HepG2 (cell line): ENCODE measurements around the gene NFYC. TPM values are rescaled to one million over a fixed set of nuclear protein-coding genes. Genes with fewer than 3 reads are reported as not detected.
A peak's percentile ranks its signal among the peaks of the same experiment; 100 is the strongest.

Experiments used
- ATAC-seq: fragments of 200-7000 bp; cut with Tn5 transposase; 3 replicates; pipeline ENCODE4 v1.9.1; 2020; ENCODE audit warnings: mild to moderate bottlenecking, moderate library complexity
- BruUV-seq: library from RNA; stranded (reverse); fragments of 400-500 nt; replicated peaks from 2 replicates; lab custom pipeline; 2021; lab: Mats Ljungman, UMichigan
- CTCF ChIA-PET: fragments of 300-600 bp; formaldehyde crosslinking; extraction: SDS; loops from one replicate; lab custom pipeline; 2021; ENCODE audit warnings: low total read pairs, inconsistent platforms, low intra/inter-chr PET ratio; lab: Yijun Ruan, JAX
- POLR2A ChIA-PET: fragments of 350-600 bp; sonication (Branson Sonifier 250); formaldehyde crosslinking; loops from one replicate; lab custom pipeline; 2020; ENCODE audit warnings: antibody characterized with exemption, inconsistent platforms; lab: Yijun Ruan, JAX
- DNase-seq: peaks from one replicate; pipeline ENCODE4 v3.0.0-alpha.2; 2015; ENCODE audit warnings: low spot score
- FAIRE-seq: peaks from 3 replicates; lab custom pipeline; 2011; peaks lifted over from hg19 to GRCh38; lab: Jason Lieb, UNC
- H2AFZ ChIP-seq: one replicate; pipeline ENCODE4 v1.6.1; 2011; ENCODE audit warnings: low read length, inconsistent platforms
- H3K27ac ChIP-seq: fragments of 300-600 bp; 3 replicates; pipeline ENCODE4 v1.8.0; 2011; ENCODE audit warnings: mixed run types, mild to moderate bottlenecking, mixed read lengths, low read length, inconsistent platforms; ENCODE audit not compliant: insufficient read depth; ENCODE audit errors: extremely low read length
- H3K27me3 ChIP-seq, 2 experiments: fragments of 200-600 bp in 1 of 2; 2 replicates in 1 of 2; 3 replicates in 1 of 2; pipeline versions ENCODE4 v1.6.0 to v1.8.0; 2011; ENCODE audit warnings: low read length in 2 of 2, mild to moderate bottlenecking in 2 of 2, moderate library complexity in 2 of 2, inconsistent platforms in 1 of 2; ENCODE audit not compliant: insufficient read depth in 2 of 2, control insufficient read depth in 1 of 2
- H3K36me3 ChIP-seq, 2 experiments: fragments of 200-600 bp in 1 of 2; replicated peaks in 1 of 2; 2 replicates in 1 of 2; 3 replicates in 1 of 2; pipeline versions ENCODE4 v1.5.1 to v1.8.0; 2011; ENCODE audit warnings: low read length in 2 of 2, inconsistent platforms in 1 of 2; ENCODE audit not compliant: insufficient read depth in 2 of 2, control insufficient read depth in 1 of 2
- H3K4me1 ChIP-seq: 2 replicates; pipeline ENCODE4 v1.5.1; 2012; ENCODE audit warnings: low read length, inconsistent platforms; ENCODE audit not compliant: insufficient read depth
- H3K4me2 ChIP-seq: 2 replicates; pipeline ENCODE4 v1.6.0; 2011; ENCODE audit warnings: low read depth, low read length, inconsistent platforms
- H3K4me3 ChIP-seq, 3 experiments: fragments of 200-600 bp in 1 of 3; sonication (generic), shearing (Covaris generic) in 1 of 3; replicated peaks in 1 of 3; 2 replicates each; pipeline ENCODE4 v1.5.1; 2011 to 2016; ENCODE audit warnings: low read length in 3 of 3, inconsistent platforms in 2 of 3, low read depth in 2 of 3, mild to moderate bottlenecking in 2 of 3, control low read depth in 1 of 3, mixed read lengths in 1 of 3; ENCODE audit not compliant: insufficient read depth in 1 of 3
- H3K79me2 ChIP-seq: one replicate; pipeline ENCODE4 v1.6.1; 2011; ENCODE audit warnings: low read length, inconsistent platforms; ENCODE audit not compliant: insufficient read depth
- H3K9ac ChIP-seq: 2 replicates; pipeline ENCODE4 v1.6.0; 2011; ENCODE audit warnings: mild to moderate bottlenecking, low read depth, low read length, inconsistent platforms; ENCODE audit not compliant: insufficient read depth
- H3K9me3 ChIP-seq: 2 replicates; pipeline ENCODE4 v1.5.1; 2012; ENCODE audit warnings: mild to moderate bottlenecking, low read length
- H4K20me1 ChIP-seq: 2 replicates; pipeline ENCODE4 v1.6.0; 2011; ENCODE audit warnings: inconsistent platforms, mild to moderate bottlenecking, low read length, moderate library complexity; ENCODE audit not compliant: insufficient read depth
- GABPA ChIP-seq, 2 experiments: IDR thresholded peaks; 2 replicates each; pipeline ENCODE4 v1.6.1; 2011 to 2016; ENCODE audit warnings: low read depth in 2 of 2, low read length in 1 of 2, missing biosample characterization in 1 of 2, missing genetic modification characterization in 1 of 2
- NFYB ChIP-seq: sonication (generic); formaldehyde crosslinking; IDR thresholded peaks from 2 replicates; pipeline ENCODE4 v1.4.0; 2020; ENCODE audit warnings: missing genetic modification reagents
- SRF ChIP-seq: IDR thresholded peaks from 2 replicates; pipeline ENCODE4 v1.6.1; 2011; ENCODE audit warnings: mild to moderate bottlenecking, low read depth, low read length, moderate library complexity
- YEATS2 ChIP-seq: sonication (generic); formaldehyde crosslinking; IDR thresholded peaks from 2 replicates; pipeline ENCODE4 v1.4.0; 2020; ENCODE audit warnings: missing genetic modification reagents, borderline replicate concordance
- WGBS: methylation state at CpG from one replicate; pipeline ENCODE4 v1.1.6; 2017; ENCODE audit warnings: low lambda C conversion rate; 5-methylcytosine and 5-hydroxymethylcytosine counted together
- in situ Hi-C: cut with HindIII; loops from 2 replicates; pipeline ENCODE4 v1.10.0; 2017; ENCODE audit warnings: low pct_unique_long_range_greater_than_20kb; ENCODE audit not compliant: extremely low pct_ligation_motif_present
- intact Hi-C: fragments of 100-400 bp; cut with micrococcal nuclease; formaldehyde crosslinking; loops from one replicate; pipeline ENCODE4 v1.10.0; 2022; ENCODE audit not compliant: unreplicated experiment
- polyA plus RNA-seq, 8 experiments: library from polyadenylated mRNA; depleted of rRNA in 3 of 8; stranded (reverse) in 7 of 8; unstranded in 1 of 8; fragments of >200 nt; fragmentation: Illumina TruSeq in 4 of 8; extraction: Trizol in 4 of 8; gene quantifications; 2 replicates each; pipeline versions ENCODE4 v1.2.1 to v1.2.3, GENCODE V29; 2011 to 2016; ENCODE audit warnings: low read depth in 4 of 8, missing spikeins in 1 of 8, mixed read lengths in 1 of 8; ENCODE audit not compliant: insufficient read depth in 1 of 8
- total RNA-seq, 5 experiments: library from RNA; depleted of rRNA; stranded (reverse); fragments of >200 nt; fragmentation: Illumina TruSeq; extraction: Trizol; gene quantifications; 2 replicates each; pipeline ENCODE4 v1.2.3, GENCODE V29; 2016; ENCODE audit warnings: low read depth in 1 of 5
- TF ChIP-seq, protein P1 (sequence below), 2 experiments: sonication (generic) in 1 of 2; formaldehyde crosslinking in 1 of 2; IDR thresholded peaks; 2 replicates each; pipeline versions ENCODE4 v1.4.0 to v1.6.1; 2016 to 2020; ENCODE audit warnings: borderline replicate concordance in 1 of 2, low read depth in 1 of 2, mild to moderate bottlenecking in 1 of 2, missing genetic modification reagents in 1 of 2

Gene NFYC
- total and polyA plus RNA-seq, 2 of the 13 experiments (the other 11 are each of a cell fraction or from before 2014, with no cell fraction given) = 33.9 to 73.7 TPM

DNA sequence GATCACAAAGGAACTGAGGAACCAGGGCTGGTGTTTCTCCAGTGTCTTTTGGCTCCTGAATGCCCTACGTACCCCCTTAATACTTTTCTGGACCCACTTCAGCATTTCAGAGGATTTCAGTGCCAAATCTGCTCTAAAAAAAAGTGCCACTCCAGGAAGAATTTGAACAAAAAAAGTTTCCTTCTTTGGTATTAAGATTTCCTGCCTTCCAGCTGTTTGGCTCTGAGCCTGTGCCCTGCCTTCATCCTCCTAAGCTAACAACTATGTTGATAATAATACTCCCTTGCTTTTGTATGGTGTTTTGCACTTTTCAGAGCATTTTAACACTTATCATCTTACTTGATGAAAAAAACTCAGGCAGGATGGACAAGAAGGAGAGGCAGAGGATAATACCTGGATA lies 15.0 kb upstream of the NFYC start (continued):
- TF ChIP-seq, protein P1, sequence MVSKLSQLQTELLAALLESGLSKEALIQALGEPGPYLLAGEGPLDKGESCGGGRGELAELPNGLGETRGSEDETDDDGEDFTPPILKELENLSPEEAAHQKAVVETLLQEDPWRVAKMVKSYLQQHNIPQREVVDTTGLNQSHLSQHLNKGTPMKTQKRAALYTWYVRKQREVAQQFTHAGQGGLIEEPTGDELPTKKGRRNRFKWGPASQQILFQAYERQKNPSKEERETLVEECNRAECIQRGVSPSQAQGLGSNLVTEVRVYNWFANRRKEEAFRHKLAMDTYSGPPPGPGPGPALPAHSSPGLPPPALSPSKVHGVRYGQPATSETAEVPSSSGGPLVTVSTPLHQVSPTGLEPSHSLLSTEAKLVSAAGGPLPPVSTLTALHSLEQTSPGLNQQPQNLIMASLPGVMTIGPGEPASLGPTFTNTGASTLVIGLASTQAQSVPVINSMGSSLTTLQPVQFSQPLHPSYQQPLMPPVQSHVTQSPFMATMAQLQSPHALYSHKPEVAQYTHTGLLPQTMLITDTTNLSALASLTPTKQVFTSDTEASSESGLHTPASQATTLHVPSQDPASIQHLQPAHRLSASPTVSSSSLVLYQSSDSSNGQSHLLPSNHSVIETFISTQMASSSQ (IDR thresholded peaks at IDR 0.05; ENCODE audit: low read depth) = no peak
- TF ChIP-seq, protein P1 (CRISPR knock-in tag; IDR thresholded peaks at IDR 0.05; ENCODE audit: borderline replicate concordance) = no peak

GRCh38 chr1:40679165-40679953 lies 12.1 kb upstream of the NFYC start:
- H4K20me1 ChIP-seq = no peaks in the 10 kb centered on the region
- ChIA-PET POLR2A (interaction anchor here (1.8 kb wide), 1 partner anchor 12 kb away, joined by 13 read pairs; the partner anchor contains the start of gene NFYC), CTCF (no interaction called here)
- no peak overlapping the region for H3K27ac ChIP-seq
- TF ChIP-seq YEATS2 (CRISPR knock-in tag) (no peak), NFYB (0 out of 2 replicates have a peak, but pooled peaks have one; percentile 16), SRF (peak; percentile 61; the same call in 1 of the 2 replicates), GABPA (IDR thresholded peaks at IDR 0.05; ENCODE audit: low read depth, low read length) (no peak), GABPA (CRISPR knock-in tag; IDR thresholded peaks at IDR 0.05; ENCODE audit: low read depth) (0 out of 2 replicates have a peak, but pooled peaks have one; percentile 40)
- no peak overlapping the region for H3K9ac ChIP-seq
- peaks cover 21% of the 10 kb centered on the region for H3K4me1 ChIP-seq
- DNase-seq (no peak), ATAC-seq (peak; percentile 46), FAIRE-seq (no peak)
- BruUV-seq = no TSS peak
- intact Hi-C loops (no loop called here), in situ Hi-C loops (no loop called here)
- no peaks in the 10 kb centered on the region for H3K79me2 ChIP-seq
- no peak overlapping the region for H3K4me3 ChIP-seq
- H3K27me3 ChIP-seq = no peaks in the 10 kb centered on the region
- no peaks in the 10 kb centered on the region for H3K9me3 ChIP-seq
- H2AFZ ChIP-seq = no peak overlapping the region
- H3K4me2 ChIP-seq = peak overlapping the region; percentile 9; the same call in 1 of the 2 replicates
- WGBS = 51% methylated on average over 2 of the region's 2 CpGs
- no peaks in the 10 kb centered on the region for H3K36me3 ChIP-seq
